Endothelial cell of umbilical vein (primary cell): ENCODE results near the gene MBNL2. TPM values are rescaled to one million over a fixed set of nuclear protein-coding genes. Genes with fewer than 3 reads are reported as not detected.

Experiments used
- BruUV-seq: library from RNA; stranded (reverse); fragments of 400-500 nt; replicated peaks from 2 replicates; lab custom pipeline; 2021; lab: Mats Ljungman, UMichigan
- CTCF ChIA-PET: fragments of 300-600, 350-600 bp; sonication (Branson Sonifier 250); formaldehyde crosslinking; loops from one replicate; lab custom pipeline; 2021; ENCODE audit warnings: antibody characterized with exemption, inconsistent platforms; lab: Charles Lee
- POLR2A ChIA-PET: fragments of 300-600, 350-600 bp; sonication (Branson Sonifier 250); formaldehyde crosslinking; loops from one replicate; lab custom pipeline; 2021; ENCODE audit warnings: antibody characterized with exemption, inconsistent platforms; lab: Charles Lee
- DNase-seq: peaks from one replicate; pipeline ENCODE4 v3.0.0-alpha.2; 2011; ENCODE audit warnings: low read depth, low spot score
- FAIRE-seq: peaks from 2 replicates; lab custom pipeline; 2011; peaks lifted over from hg19 to GRCh38; lab: Jason Lieb, UNC
- H2AFZ ChIP-seq: 2 replicates; pipeline ENCODE4 v1.6.0; 2012; ENCODE audit warnings: low read depth, low read length, control low read depth, inconsistent platforms
- H3K27ac ChIP-seq: 2 replicates; pipeline ENCODE4 v1.5.1; 2011; ENCODE audit warnings: low read depth, mild to moderate bottlenecking, control low read depth, low read length, moderate library complexity; ENCODE audit not compliant: insufficient read depth
- H3K27me3 ChIP-seq, 2 experiments: 2 replicates each; pipeline versions ENCODE4 v1.6.0 to v1.6.1; 2011; ENCODE audit warnings: low read length in 2 of 2, mixed read lengths in 1 of 2; ENCODE audit not compliant: control insufficient read depth in 2 of 2, insufficient read depth in 2 of 2
- H3K36me3 ChIP-seq, 2 experiments: 2 replicates in 1 of 2; 3 replicates in 1 of 2; pipeline ENCODE4 v1.5.1; 2011; ENCODE audit warnings: low read length in 2 of 2, mild to moderate bottlenecking in 1 of 2, moderate library complexity in 1 of 2; ENCODE audit not compliant: control insufficient read depth in 2 of 2, insufficient read depth in 2 of 2; ENCODE audit errors: extremely low read depth in 1 of 2
- H3K4me1 ChIP-seq: 3 replicates; pipeline ENCODE4 v1.5.1; 2011; ENCODE audit warnings: mild to moderate bottlenecking, low read length; ENCODE audit not compliant: control insufficient read depth, insufficient read depth; ENCODE audit errors: extremely low read depth
- H3K4me2 ChIP-seq: 2 replicates; pipeline ENCODE4 v1.6.1; 2011; ENCODE audit warnings: low read length, control low read depth, mixed read lengths; ENCODE audit not compliant: insufficient read depth
- H3K4me3 ChIP-seq, 3 experiments: fragments of 200-600 bp in 1 of 3; sonication (generic), shearing (Covaris generic) in 1 of 3; replicated peaks in 1 of 3; 2 replicates each; pipeline ENCODE4 v1.5.1; 2011 to 2016; ENCODE audit warnings: control low read depth in 3 of 3, low read length in 3 of 3, mild to moderate bottlenecking in 2 of 3, inconsistent platforms in 1 of 3, low read depth in 1 of 3, moderate library complexity in 1 of 3; ENCODE audit not compliant: insufficient read depth in 1 of 3
- H3K79me2 ChIP-seq: 2 replicates; pipeline ENCODE4 v1.6.0; 2012; ENCODE audit warnings: low read length, inconsistent platforms; ENCODE audit not compliant: control insufficient read depth, insufficient read depth
- H3K9ac ChIP-seq: replicated peaks from 2 replicates; pipeline ENCODE3; 2011; ENCODE audit warnings: low read length, control low read depth; ENCODE audit not compliant: insufficient read depth; ENCODE audit errors: extremely low read depth
- H3K9me1 ChIP-seq: replicated peaks from 3 replicates; pipeline ENCODE4 v1.6.0; 2011; ENCODE audit warnings: mild to moderate bottlenecking, low read length; ENCODE audit not compliant: control insufficient read depth, insufficient read depth; ENCODE audit errors: extremely low read depth
- H3K9me3 ChIP-seq: replicated peaks from 2 replicates; pipeline ENCODE4 v1.5.1; 2012; ENCODE audit warnings: low read length, inconsistent platforms; ENCODE audit not compliant: control insufficient read depth, insufficient read depth
- H4K20me1 ChIP-seq: replicated peaks from 2 replicates; pipeline ENCODE3; 2011; ENCODE audit warnings: mild to moderate bottlenecking, low read length; ENCODE audit not compliant: control insufficient read depth, insufficient read depth; ENCODE audit errors: extremely low read depth
- EZH2 ChIP-seq: IDR thresholded peaks from 2 replicates; pipeline ENCODE4 v1.6.1; 2012; ENCODE audit warnings: borderline replicate concordance, low read depth, mild to moderate bottlenecking, moderate library complexity, low read length, inconsistent platforms; ENCODE audit not compliant: severe bottlenecking
- FOS ChIP-seq: IDR thresholded peaks from 2 replicates; pipeline ENCODE4 v1.6.1; 2011; ENCODE audit warnings: mild to moderate bottlenecking, low read length, moderate library complexity, borderline replicate concordance; ENCODE audit not compliant: insufficient read depth
- GATA2 ChIP-seq: IDR thresholded peaks from 2 replicates; pipeline ENCODE4 v1.7.0; 2011; ENCODE audit warnings: low read depth, mild to moderate bottlenecking, moderate library complexity, mixed read lengths, low read length; ENCODE audit not compliant: insufficient read length, insufficient read depth
- JUN ChIP-seq: IDR thresholded peaks from 2 replicates; pipeline ENCODE4 v1.6.1; 2011; ENCODE audit warnings: borderline replicate concordance, low read depth; ENCODE audit not compliant: insufficient read length, insufficient read depth
- MAX ChIP-seq: IDR thresholded peaks from 2 replicates; pipeline ENCODE4 v1.6.1; 2011; ENCODE audit not compliant: insufficient read depth, insufficient read length
- MYC ChIP-seq: IDR thresholded peaks from one replicate; pipeline ENCODE4 v1.6.1; 2011; ENCODE audit warnings: mild to moderate bottlenecking, low read depth, low read length
- POLR2A ChIP-seq: IDR thresholded peaks from 2 replicates; pipeline ENCODE4 v1.6.1; 2012; ENCODE audit warnings: low read depth, mild to moderate bottlenecking, control low read depth, low read length
- POLR2AphosphoS5 ChIP-seq: IDR thresholded peaks from 2 replicates; pipeline ENCODE4 v1.6.1; 2012; ENCODE audit warnings: low read depth, mild to moderate bottlenecking, control low read depth, low read length, moderate library complexity; ENCODE audit not compliant: insufficient read depth
- dilution Hi-C: fragments of 300-500 bp; cut with MboI; formaldehyde crosslinking; loops from one replicate; pipeline ENCODE4 v1.15.0; 2019; ENCODE audit warnings: low sequenced_read_pairs; ENCODE audit not compliant: extremely low pct_ligation_motif_present
- intact Hi-C: fragments of 100-400 bp; cut with micrococcal nuclease; formaldehyde crosslinking; loops from one replicate; pipeline ENCODE4 v1.10.0; 2022
- polyA plus RNA-seq, 4 experiments: library from polyadenylated mRNA; depleted of rRNA in 3 of 4; stranded (reverse) in 3 of 4; unstranded in 1 of 4; fragments of >200 nt; gene quantifications; 2 replicates each; pipeline versions ENCODE4 v1.2.1 to v1.2.3, GENCODE V29; 2011 to 2012; ENCODE audit warnings: missing spikeins in 1 of 4
- total RNA-seq: library from RNA; stranded (reverse); gene quantifications from 2 replicates; pipeline ENCODE4 v1.2.3, GENCODE V29; 2021
- TF ChIP-seq, protein P1 (sequence below), 2 donors: IDR thresholded peaks; 1 replicate in 1 of 2; 2 replicates in 1 of 2; pipeline ENCODE4 v1.5.1; 2011; ENCODE audit warnings: low read length in 2 of 2, mild to moderate bottlenecking in 2 of 2, moderate library complexity in 2 of 2, control low read depth in 1 of 2, inconsistent platforms in 1 of 2, low read depth in 1 of 2; ENCODE audit not compliant: insufficient read depth in 1 of 2; ENCODE audit errors: extremely low read depth in 1 of 2

Gene MBNL2
- total and polyA plus RNA-seq, 2 donors (not counting 3 experiments of a cell fraction or from before 2014, with no cell fraction given): 32.9 to 76.5 TPM

DNA sequence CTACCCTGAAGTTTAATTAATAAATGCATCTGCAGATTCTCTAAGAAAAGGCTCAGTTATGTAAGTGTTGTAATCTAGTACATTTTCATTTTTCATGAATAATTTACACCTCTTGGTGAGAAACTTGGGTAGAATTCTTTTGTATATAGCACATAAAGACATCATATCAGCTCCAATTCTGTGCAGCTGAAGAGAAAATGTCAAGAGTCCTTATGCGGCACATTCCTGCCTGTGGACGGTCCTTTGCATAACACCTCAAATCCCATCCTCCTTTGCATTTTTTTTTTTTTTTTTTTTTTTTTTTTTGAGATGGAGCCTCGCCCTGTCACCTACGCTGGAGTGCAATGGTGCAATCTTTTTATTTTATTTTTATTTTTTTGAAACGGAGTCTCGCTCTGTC lies 151.7 kb downstream of the MBNL2 start:
- intact Hi-C loops (no loop called here), dilution Hi-C loops (no loop called here)
- Histone ChIP-seq H3K27ac (no peak overlapping the region), H3K4me2 (no peak overlapping the region), H3K9ac (no peak overlapping the region), H3K9me3 (no peaks in the 10 kb centered on the region), H4K20me1 (no peaks in the 10 kb centered on the region), H3K27me3 (no peaks in the 10 kb centered on the region), H2AFZ (no peak overlapping the region), H3K79me2 (peaks cover 2% of the 10 kb centered on the region), H3K4me3 (no peak overlapping the region), H3K4me1 (peaks cover 3% of the 10 kb centered on the region), H3K36me3 (peaks cover 22 to 23% of the 10 kb centered on the region in 2 experiments), H3K9me1 (no peaks in the 10 kb centered on the region)
- POLR2A ChIA-PET: no interaction called here
- no peak for FAIRE-seq
- TF ChIP-seq EZH2: no peak
- DNase-seq: no peak
- CTCF ChIA-PET: no interaction called here
- no TSS peak for BruUV-seq

DNA sequence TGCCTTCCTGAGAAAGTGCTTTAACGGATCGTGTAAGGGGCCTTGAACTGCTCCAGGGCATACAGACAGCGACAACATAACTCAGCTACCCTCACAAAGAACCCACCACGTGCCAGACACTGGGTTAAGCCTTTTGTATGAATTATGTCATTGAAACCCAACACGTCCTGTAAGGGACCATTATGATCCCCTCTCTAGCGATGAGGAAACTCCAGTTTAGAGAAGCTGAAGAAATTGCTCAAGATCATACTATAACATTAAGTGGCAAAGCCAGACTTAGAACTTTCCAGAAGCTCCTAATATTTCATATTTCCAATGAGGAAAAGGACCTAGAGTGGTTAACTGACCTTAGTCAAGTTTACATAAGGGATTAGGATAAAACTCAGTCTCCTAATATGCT lies 154.8 kb downstream of the MBNL2 start:
- no TSS peak for BruUV-seq
- Histone ChIP-seq H3K9me3 (no peaks in the 10 kb centered on the region), H3K27me3 (no peaks in the 10 kb centered on the region), H3K4me1 (no peaks in the 10 kb centered on the region), H3K79me2 (no peaks in the 10 kb centered on the region), H3K4me3 (no peak overlapping the region), H3K27ac (no peak overlapping the region), H3K4me2 (no peak overlapping the region), H3K9ac (no peak overlapping the region), H3K36me3 (peaks cover 14 to 19% of the 10 kb centered on the region in 2 experiments), H2AFZ (no peak overlapping the region), H4K20me1 (no peaks in the 10 kb centered on the region), H3K9me1 (no peaks in the 10 kb centered on the region)
- ChIA-PET POLR2A (no interaction called here), CTCF (no interaction called here)
- TF ChIP-seq POLR2A (no peak), MAX (no peak), POLR2AphosphoS5 (no peak), FOS (no peak), EZH2 (no peak), JUN (no peak), MYC (no peak), GATA2 (no peak)
- TF ChIP-seq, protein P1, sequence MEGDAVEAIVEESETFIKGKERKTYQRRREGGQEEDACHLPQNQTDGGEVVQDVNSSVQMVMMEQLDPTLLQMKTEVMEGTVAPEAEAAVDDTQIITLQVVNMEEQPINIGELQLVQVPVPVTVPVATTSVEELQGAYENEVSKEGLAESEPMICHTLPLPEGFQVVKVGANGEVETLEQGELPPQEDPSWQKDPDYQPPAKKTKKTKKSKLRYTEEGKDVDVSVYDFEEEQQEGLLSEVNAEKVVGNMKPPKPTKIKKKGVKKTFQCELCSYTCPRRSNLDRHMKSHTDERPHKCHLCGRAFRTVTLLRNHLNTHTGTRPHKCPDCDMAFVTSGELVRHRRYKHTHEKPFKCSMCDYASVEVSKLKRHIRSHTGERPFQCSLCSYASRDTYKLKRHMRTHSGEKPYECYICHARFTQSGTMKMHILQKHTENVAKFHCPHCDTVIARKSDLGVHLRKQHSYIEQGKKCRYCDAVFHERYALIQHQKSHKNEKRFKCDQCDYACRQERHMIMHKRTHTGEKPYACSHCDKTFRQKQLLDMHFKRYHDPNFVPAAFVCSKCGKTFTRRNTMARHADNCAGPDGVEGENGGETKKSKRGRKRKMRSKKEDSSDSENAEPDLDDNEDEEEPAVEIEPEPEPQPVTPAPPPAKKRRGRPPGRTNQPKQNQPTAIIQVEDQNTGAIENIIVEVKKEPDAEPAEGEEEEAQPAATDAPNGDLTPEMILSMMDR (IDR thresholded peaks at IDR 0.05; ENCODE audit: extremely low read depth in 1 of 2, insufficient read depth in 1 of 2, low read depth in 1 of 2, low read length in 2 of 2): no peak
- no peak for FAIRE-seq
- no peak for DNase-seq
- dilution Hi-C loops: no loop called here
- intact Hi-C loops: no loop called here
